22Rv1 (cell line): ENCODE results near the gene ONECUT3.

Experiments
- CTCF ChIP-seq: fragments of 450-650 bp; IDR thresholded peaks from 2 replicates; pipeline ENCODE4 v1.5.1; 2017; ENCODE audit warnings: mild to moderate bottlenecking
- ZFX ChIP-seq: fragments of 450-650 bp; IDR thresholded peaks from 2 replicates; pipeline ENCODE4 v1.6.1; 2017; ENCODE audit warnings: antibody characterized with exemption, borderline replicate concordance

GRCh38 chr19:1748115-1748872 is 5.0 kb upstream of the ONECUT3 start:
- no peak for TF ChIP-seq ZFX
- TF ChIP-seq CTCF = no peak
